ENCODE results near the gene SERGEF.

SERGEF gene

DNA sequence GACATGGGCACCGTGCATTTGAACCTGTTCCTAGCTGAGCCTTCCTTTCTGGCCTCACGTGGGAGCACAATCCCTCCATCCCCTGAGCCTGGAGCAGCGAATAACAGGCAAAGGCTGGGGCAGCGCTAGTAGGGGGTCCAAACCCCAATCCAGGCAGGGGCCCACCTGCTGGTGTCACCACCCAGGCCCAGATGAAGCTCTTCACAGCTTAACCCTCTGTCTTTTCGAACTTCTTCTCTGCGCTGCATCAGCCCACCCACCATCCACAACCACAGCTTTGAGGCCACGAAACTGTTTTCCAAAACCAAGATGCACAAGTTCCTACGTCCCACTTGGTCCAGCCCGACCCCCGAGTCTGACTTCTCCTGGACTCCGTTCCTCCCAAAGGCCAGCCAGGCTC is 266.8 kb downstream of the SERGEF start:
- H3K4me1 Mint-ChIP-seq (ENCODE audit: low read depth) = no peaks in the 10 kb centered on the region
- H3K27ac Mint-ChIP-seq = no peak overlapping the region
- peaks cover 9% of the 10 kb centered on the region for H3K27me3 Mint-ChIP-seq
- H3K4me3 Mint-ChIP-seq = no peak overlapping the region
- no peaks in the 10 kb centered on the region for H3K9me3 Mint-ChIP-seq (ENCODE audit: low read depth)
- H3K36me3 Mint-ChIP-seq = no peaks in the 10 kb centered on the region

DNA sequence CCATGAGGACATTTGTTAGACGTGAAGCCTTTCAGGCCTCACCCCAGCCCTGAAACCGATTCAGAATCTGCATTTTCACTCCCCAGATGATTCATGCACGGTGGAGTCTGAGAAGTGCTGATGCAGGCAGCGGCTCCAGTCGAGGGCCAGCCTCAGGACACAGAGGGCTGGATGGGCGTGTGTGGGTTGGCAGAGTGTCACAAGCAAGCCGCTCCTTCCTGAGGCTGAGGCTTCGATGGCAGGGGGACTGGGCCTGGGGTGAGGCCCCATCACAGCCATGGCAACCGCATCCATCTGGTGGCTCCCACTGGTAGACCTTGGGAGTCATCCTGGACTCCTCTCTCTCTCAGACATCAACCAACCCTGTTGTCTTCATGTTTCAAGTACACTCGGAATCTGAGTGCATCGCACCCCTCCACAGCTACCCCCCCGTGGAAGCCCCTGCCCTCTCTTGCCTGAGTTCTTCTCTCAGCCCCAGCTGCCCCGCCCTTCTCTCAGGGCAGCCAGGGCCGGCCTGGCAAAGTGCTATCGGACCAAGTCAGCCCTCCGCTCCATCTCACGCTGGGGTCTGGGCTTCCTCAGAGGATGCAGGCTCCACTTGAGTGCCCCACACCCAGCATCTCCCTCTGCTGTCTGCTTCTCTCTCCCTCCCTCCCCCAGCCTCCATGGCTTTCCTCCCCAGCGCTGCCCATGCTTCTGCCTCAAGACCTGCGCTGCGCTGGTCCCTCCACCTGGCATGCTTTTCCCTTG is 267.6 kb downstream of the SERGEF start:
- peaks cover 11% of the 10 kb centered on the region for H3K27me3 Mint-ChIP-seq
- no peak overlapping the region for H3K4me3 Mint-ChIP-seq
- H3K27ac Mint-ChIP-seq = no peak overlapping the region
- H3K9me3 Mint-ChIP-seq (ENCODE audit: low read depth) = no peaks in the 10 kb centered on the region
- no peaks in the 10 kb centered on the region for H3K4me1 Mint-ChIP-seq (ENCODE audit: low read depth)
- H3K36me3 Mint-ChIP-seq = no peaks in the 10 kb centered on the region

DNA sequence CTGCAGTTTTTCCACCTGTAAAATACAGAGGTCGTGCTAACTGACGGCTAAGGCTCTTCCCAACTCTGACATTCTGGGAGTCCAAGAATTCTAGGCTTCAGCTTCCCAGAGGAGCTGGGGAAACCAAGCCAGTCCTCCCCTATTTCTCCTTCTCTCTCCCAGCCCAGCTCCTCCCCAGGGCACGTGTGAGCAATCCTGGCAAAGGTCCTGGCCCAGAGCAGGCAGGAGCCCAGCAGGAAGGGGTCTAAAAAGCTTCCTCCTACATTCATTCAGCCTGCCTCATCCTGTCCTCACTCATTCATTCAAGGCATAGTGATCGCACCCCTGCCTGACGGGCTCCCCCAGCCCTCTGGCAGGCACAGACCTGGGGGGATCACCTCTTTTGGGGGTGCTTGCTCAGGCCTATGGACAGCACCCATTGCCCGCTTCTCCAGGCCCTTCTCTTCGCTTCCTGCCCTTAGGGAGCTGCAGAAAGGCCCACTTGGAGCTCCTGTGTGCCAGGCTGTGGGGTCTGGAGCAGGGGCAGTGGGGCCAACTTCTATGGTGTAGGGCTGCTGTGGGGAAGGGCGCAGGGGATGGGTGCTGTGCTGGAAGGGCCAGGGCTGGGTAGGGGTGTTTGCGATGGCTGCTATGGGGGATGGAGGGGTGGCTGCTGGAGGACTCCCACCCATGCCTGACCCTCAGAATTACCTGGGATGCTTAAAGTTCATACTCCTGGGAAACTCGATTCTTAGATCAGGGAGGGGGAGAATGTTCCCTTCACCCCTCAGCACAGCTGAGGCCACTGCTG is 268.5 kb downstream of the SERGEF start:
- Mint-ChIP-seq H3K27ac (no peak overlapping the region), H3K4me1 (ENCODE audit: low read depth) (no peaks in the 10 kb centered on the region), H3K4me3 (no peak overlapping the region), H3K27me3 (peaks cover 13% of the 10 kb centered on the region), H3K36me3 (no peaks in the 10 kb centered on the region), H3K9me3 (ENCODE audit: low read depth) (no peaks in the 10 kb centered on the region)

DNA sequence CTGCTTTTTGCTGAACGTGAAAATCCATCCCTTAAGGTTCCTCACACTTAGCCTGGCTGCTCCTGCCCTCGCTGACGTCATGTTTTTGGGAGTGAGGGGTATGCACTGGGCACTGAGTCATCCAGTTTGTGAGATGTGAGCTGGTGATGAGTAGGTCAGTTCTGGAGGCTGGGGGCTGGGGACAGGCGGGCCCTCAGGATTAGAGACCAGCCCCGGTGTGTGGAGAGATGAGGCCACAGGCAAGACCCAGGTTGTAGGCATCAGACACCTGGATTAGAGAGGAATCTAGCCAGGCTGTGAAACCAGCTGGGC is 269.1 kb downstream of the SERGEF start:
- Mint-ChIP-seq H3K9me3 (ENCODE audit: low read depth) (no peaks in the 10 kb centered on the region), H3K4me3 (no peak overlapping the region), H3K4me1 (ENCODE audit: low read depth) (no peaks in the 10 kb centered on the region), H3K36me3 (no peaks in the 10 kb centered on the region), H3K27ac (no peak overlapping the region), H3K27me3 (peaks cover 13% of the 10 kb centered on the region)

DNA sequence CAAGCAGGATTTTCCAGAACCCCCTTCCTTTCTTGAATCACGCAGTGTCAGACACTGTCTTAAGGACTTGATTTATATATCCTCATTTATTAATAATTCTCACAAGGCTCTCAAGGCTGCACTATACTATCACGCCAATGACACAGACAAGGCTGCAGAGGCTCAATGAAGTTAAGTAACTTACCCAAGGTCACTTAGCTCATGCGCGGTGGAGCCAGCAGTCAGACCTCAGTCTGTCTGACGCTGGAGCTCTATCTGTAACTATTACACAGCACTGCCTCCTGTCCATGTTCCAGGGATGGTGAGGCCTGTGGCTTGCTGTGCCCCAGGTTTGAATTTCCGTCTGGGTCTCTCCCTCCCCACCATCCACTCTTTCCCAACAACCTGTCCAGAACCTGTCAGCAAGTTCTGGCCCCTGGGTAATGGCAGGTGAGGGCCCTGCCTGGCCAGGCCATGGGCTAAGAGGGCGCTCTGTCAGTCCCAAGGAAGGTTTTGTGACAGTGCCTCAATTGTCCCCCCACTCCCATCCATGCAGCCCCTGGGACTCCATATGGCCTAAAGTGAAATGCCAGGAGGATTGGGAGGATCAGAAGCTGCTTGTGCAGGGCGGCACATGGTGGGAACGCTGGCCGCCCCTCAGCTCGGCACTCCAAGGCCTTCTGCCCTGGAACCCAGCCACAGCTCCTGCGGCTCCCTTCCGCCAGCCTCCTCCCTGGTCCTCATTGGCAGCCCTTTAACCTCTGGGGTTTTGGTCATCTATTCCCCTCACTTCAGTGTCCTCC is 269.6 kb downstream of the SERGEF start:
- H3K36me3 Mint-ChIP-seq = no peaks in the 10 kb centered on the region
- H3K27me3 Mint-ChIP-seq = peaks cover 13% of the 10 kb centered on the region
- H3K27ac Mint-ChIP-seq = no peak overlapping the region
- no peaks in the 10 kb centered on the region for H3K4me1 Mint-ChIP-seq (ENCODE audit: low read depth)
- no peaks in the 10 kb centered on the region for H3K9me3 Mint-ChIP-seq (ENCODE audit: low read depth)
- H3K4me3 Mint-ChIP-seq = no peak overlapping the region

DNA sequence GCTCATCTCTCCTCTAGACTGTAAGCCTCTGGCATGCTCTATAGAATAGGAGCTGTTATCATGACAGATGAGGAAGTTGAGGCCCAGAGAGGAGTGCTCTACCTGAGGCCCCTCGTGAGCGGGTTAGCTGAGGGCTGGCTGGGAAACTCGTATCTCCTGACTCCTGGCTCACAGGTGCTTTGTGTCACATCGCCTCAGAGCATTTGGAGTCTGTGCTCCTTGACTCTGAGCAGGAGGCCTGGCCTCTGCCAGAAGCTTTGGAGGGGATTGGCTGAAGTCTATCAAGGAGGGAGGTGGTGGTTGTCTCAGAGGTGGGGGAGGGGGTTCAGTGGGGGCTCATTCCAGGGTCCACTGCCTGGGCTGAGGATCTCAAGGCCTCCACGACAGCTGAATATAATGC is 270.8 kb downstream of the SERGEF start:
- Mint-ChIP-seq H3K4me1 (ENCODE audit: low read depth) (no peaks in the 10 kb centered on the region), H3K9me3 (ENCODE audit: low read depth) (no peaks in the 10 kb centered on the region), H3K27me3 (peaks cover 12% of the 10 kb centered on the region), H3K4me3 (no peak overlapping the region), H3K27ac (no peak overlapping the region), H3K36me3 (no peaks in the 10 kb centered on the region)

DNA sequence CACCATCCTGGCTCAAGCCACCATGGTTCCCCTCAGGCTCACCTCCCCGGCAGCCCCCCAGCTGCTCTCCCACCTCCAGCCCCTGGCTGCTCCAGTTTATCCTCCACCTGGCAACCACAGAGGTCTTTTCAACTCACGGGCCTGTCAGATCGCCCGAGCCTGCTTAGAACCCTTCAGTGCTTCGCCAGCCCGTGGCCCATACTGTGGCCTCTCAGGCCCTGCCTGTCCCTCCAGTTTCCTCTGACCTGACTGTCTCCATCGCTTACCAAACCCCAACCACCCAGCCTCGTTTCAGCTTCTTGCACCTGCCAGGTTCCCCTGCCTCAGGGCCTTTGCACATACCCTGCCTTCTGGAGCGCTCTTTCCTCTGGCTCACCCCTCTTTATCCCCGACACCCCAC is 271.4 kb downstream of the SERGEF start:
- Mint-ChIP-seq H3K36me3 (no peaks in the 10 kb centered on the region), H3K9me3 (ENCODE audit: low read depth) (no peaks in the 10 kb centered on the region), H3K4me1 (ENCODE audit: low read depth) (no peaks in the 10 kb centered on the region), H3K27me3 (peaks cover 17% of the 10 kb centered on the region), H3K27ac (no peak overlapping the region), H3K4me3 (no peak overlapping the region)

DNA sequence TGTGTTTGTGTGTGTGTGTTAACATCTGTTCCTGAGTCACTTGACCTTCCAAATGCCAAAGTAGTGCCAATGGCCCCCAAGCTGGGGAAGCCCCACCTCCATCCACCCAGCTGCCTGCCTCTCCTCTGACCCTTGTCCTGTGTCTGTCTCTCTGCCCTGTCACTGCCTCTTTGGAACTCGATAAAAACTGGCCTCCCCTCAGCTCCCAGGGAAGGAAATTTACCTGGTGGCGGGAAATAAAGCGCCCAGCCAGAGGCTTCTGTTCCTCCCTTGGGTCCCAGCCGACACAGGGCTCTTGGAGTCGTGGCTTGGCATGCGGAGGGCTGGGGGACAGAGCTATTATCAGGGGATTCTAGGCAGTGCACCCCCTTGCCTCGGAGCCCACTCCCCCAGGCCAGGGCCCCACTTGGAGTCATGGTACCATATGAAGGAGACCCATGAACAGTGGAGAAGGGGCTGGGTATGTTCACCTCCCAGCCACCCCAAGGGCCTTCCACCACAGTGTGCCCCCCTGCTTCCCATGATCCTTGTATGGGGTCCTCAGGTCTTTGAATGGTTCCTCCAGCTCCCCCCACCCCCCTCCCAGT is 272.1 kb downstream of the SERGEF start:
- Mint-ChIP-seq H3K4me1 (ENCODE audit: low read depth) (peaks cover 2% of the 10 kb centered on the region), H3K9me3 (ENCODE audit: low read depth) (no peaks in the 10 kb centered on the region), H3K27ac (no peak overlapping the region), H3K27me3 (peaks cover 18% of the 10 kb centered on the region), H3K36me3 (no peaks in the 10 kb centered on the region), H3K4me3 (no peak overlapping the region)

DNA sequence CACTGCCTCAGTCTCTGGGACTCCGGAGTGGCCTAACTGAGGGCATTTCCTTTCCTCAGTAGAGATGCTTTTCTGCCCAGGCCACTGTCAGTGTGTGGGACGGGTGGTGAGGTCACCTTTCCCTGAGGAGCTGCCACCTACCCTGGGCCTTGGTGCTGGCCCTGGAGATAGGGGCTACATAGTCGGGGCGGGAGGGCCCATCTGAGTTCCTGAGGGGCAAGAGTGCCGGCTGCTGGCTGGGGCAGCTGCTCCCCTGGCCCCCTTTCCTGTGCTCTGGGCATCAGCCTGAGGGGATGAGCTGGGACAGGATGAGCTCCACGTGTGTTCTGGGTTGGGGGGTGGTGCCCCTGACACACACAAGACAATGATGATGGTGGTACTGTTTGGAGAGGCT is 272.9 kb downstream of the SERGEF start:
- Mint-ChIP-seq H3K4me3 (no peak overlapping the region), H3K27me3 (peaks cover 18% of the 10 kb centered on the region), H3K9me3 (ENCODE audit: low read depth) (no peaks in the 10 kb centered on the region), H3K27ac (no peak overlapping the region), H3K4me1 (ENCODE audit: low read depth) (peaks cover 2% of the 10 kb centered on the region), H3K36me3 (no peaks in the 10 kb centered on the region)

DNA sequence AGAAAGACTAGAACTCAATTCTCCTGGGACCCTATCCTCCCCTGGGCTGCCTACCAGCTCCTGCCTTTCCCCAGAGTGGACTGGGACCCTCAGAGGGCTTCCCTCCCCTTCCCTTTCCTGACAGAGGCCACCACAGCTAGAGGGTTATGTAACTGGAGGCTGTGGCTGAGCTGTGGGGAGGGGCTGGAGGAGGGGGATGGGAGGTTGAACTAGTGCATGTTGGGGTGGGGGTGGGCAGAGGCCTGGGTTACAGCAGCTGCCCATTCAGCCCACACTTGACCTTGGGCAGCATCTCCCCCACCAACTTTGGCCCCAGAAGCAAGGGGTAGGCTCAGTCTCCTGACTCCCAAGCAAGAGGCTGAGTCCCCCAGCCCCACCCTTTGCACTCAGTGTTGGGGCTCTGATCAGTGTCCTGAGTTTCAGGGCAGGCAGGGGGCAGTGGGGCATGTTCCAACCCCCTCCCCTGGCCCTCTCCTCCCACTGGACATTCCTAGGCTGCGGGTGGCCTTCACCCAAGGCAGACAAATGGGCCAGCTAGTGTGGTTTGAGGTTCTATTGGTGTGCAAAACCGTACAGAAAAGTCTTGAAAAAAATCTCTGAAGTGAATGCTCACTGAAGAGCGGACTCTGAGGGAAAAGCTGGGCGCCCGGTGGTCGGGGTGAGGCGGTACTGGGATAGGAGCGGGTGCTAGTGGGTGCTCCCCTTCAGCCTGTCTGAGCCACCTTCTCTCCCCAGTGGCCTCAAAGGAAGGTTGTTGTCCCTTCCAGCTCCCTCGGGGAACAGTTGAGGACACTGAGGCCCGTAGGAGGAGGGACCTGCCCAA is 274.5 kb downstream of the SERGEF start:
- Mint-ChIP-seq H3K36me3 (no peaks in the 10 kb centered on the region), H3K9me3 (ENCODE audit: low read depth) (no peaks in the 10 kb centered on the region), H3K27ac (no peak overlapping the region), H3K27me3 (peaks cover 24% of the 10 kb centered on the region), H3K4me1 (ENCODE audit: low read depth) (peaks cover 2% of the 10 kb centered on the region), H3K4me3 (no peak overlapping the region)

Measured in activated naive CD8-positive, alpha-beta T cell (primary cell).